HG02759 (cell line): ENCODE measurements around the gene CORO1A.
"Not testable (repeated sequence)": the region's sequence is repeated elsewhere in the genome, so short reads cannot be mapped to it uniquely, and the experiment has no call there.

Source experiments
- ATAC-seq: cut with Tn5 transposase; IDR thresholded peaks from one replicate; pipeline ENCODE4 v1.9.1; 2021; ENCODE audit warnings: mild to moderate bottlenecking, moderate library complexity; ENCODE audit not compliant: unreplicated experiment

Gene CORO1A

GRCh38 chr16:30169416-30169815 is 14.0 kb upstream of the CORO1A start:
- ATAC-seq, result not testable (repeated sequence)

GRCh38 chr16:30170145-30170544 is 13.3 kb upstream of the CORO1A start:
- ATAC-seq, result not testable (repeated sequence)

- no peak for ATAC-seq
Measured at GRCh38 chr16:30173054-30173453, 10.3 kb upstream of the CORO1A start.

- not testable (repeated sequence) for ATAC-seq
Measured at GRCh38 chr16:30176876-30177275, 6.5 kb upstream of the CORO1A start.

- ATAC-seq, result no peak
Measured at GRCh38 chr16:30179195-30179594, 4.2 kb upstream of the CORO1A start.

- no peak for ATAC-seq
Measured at GRCh38 chr16:30179931-30180330, 3.5 kb upstream of the CORO1A start.

- ATAC-seq, result no peak
Measured at GRCh38 chr16:30180741-30181140, 2.7 kb upstream of the CORO1A start.

GRCh38 chr16:30184096-30184890 is 891 bp downstream of the CORO1A start:
- ATAC-seq, result peak; percentile 44

- ATAC-seq, result peak; percentile 1
Measured at GRCh38 chr16:30184891-30185682, 1.7 kb downstream of the CORO1A start.

- ATAC-seq, result peak; percentile 28
Measured at GRCh38 chr16:30185683-30186421, 2.5 kb downstream of the CORO1A start.

GRCh38 chr16:30186444-30186781 is 3.0 kb downstream of the CORO1A start:
- ATAC-seq, result no peak

GRCh38 chr16:30186782-30187555 is 3.6 kb downstream of the CORO1A start:
- ATAC-seq, result no peak

GRCh38 chr16:30187556-30187865 is 4.1 kb downstream of the CORO1A start:
- ATAC-seq, result no peak

- no peak for ATAC-seq
Measured at GRCh38 chr16:30187971-30188561, 4.7 kb downstream of the CORO1A start.

- not testable (repeated sequence) for ATAC-seq
Measured at GRCh38 chr16:30191158-30191557, 7.8 kb downstream of the CORO1A start.

GRCh38 chr16:30193098-30193497 is 9.7 kb downstream of the CORO1A start:
- ATAC-seq, result peak; percentile 10

GRCh38 chr16:30193615-30194014 is 10.2 kb downstream of the CORO1A start, which contains the start of the genes BOLA2B and SLX1A:
BOLA2B (minus strand) TSS chr16:30193666; CDS start chr16:30193595, 71 bp downstream.
SLX1A (plus strand) TSS chr16:30193875; CDS start chr16:30194085, 210 bp downstream.
- ATAC-seq, result peak; percentile 88

GRCh38 chr16:30194172-30194925 is 10.9 kb downstream of the CORO1A start:
- ATAC-seq, result peak; percentile 64

- not testable (repeated sequence) for ATAC-seq
Measured at GRCh38 chr16:30197001-30197400, 13.6 kb downstream of the CORO1A start.
